Urinary bladder (tissue), 4 donors: ENCODE data around the gene DVL2. TPM values are rescaled to one million over a fixed set of nuclear protein-coding genes. Genes with fewer than 3 reads are reported as not detected.
A peak's percentile ranks its signal among the peaks of the same experiment; 100 is the strongest.

Experiments
- DNase-seq: peaks from one replicate; pipeline ENCODE4 v3.0.0-alpha.2; 2015; ENCODE audit errors: extremely low spot score
- H3K27ac ChIP-seq: one replicate; pipeline ENCODE4 v1.5.1; 2013; ENCODE audit warnings: low read depth, mild to moderate bottlenecking, moderate library complexity
- H3K36me3 ChIP-seq: one replicate; pipeline ENCODE4 v1.6.1; 2013; ENCODE audit warnings: mild to moderate bottlenecking, moderate library complexity; ENCODE audit not compliant: insufficient read depth
- H3K4me1 ChIP-seq: one replicate; pipeline ENCODE4 v1.6.1; 2013; ENCODE audit warnings: mild to moderate bottlenecking, moderate library complexity; ENCODE audit not compliant: insufficient read depth
- H3K4me3 ChIP-seq: one replicate; pipeline ENCODE4 v1.5.1; 2013; ENCODE audit warnings: low read depth, low read length
- WGBS: extraction: QIAGEN DNeasy Blood & Tissue Kit; methylation state at CpG from one replicate; pipeline ENCODE4 v1.1.7; 2013; 5-methylcytosine and 5-hydroxymethylcytosine counted together
- polyA plus RNA-seq: library from polyadenylated mRNA; stranded (reverse); fragments of 200-250 nt; gene quantifications from one replicate; pipeline ENCODE4 v1.2.3, GENCODE V29; 2013
- total RNA-seq: library from RNA; depleted of rRNA; stranded (reverse); fragments of >200 nt; gene quantifications from one replicate; pipeline ENCODE4 v1.2.3, GENCODE V29; 2014
- donor health status: healthy with polysubstance abuse.
- donor health status: healthy.

DVL2 gene
- total and polyA plus RNA-seq, 2 donors, result 41.5 to 45.5 TPM

DNA sequence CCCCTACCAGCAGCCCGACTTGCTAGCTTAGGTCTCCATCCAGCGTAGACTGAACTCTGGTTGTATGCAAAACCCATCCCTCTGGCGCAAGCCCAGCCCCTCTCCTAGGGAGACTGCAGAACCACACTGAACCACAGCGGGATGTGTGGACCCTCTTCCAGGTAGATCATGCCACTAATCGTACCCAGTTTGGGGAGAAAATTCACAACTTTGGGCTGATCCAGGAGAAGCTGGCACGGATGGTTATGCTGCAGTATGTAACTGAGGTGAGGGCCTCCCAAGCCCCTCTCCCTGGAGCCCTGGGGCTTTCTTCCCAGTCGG lies 11.4 kb downstream of the DVL2 start:
- Histone ChIP-seq H3K4me1 (peaks cover 4% of the 10 kb centered on the region), H3K27ac (no peak overlapping the region), H3K36me3 (no peaks in the 10 kb centered on the region), H3K4me3 (no peak overlapping the region)
- DNase-seq, result no peak
- 73% methylated on average over 7 of the region's 7 CpGs for WGBS

DNA sequence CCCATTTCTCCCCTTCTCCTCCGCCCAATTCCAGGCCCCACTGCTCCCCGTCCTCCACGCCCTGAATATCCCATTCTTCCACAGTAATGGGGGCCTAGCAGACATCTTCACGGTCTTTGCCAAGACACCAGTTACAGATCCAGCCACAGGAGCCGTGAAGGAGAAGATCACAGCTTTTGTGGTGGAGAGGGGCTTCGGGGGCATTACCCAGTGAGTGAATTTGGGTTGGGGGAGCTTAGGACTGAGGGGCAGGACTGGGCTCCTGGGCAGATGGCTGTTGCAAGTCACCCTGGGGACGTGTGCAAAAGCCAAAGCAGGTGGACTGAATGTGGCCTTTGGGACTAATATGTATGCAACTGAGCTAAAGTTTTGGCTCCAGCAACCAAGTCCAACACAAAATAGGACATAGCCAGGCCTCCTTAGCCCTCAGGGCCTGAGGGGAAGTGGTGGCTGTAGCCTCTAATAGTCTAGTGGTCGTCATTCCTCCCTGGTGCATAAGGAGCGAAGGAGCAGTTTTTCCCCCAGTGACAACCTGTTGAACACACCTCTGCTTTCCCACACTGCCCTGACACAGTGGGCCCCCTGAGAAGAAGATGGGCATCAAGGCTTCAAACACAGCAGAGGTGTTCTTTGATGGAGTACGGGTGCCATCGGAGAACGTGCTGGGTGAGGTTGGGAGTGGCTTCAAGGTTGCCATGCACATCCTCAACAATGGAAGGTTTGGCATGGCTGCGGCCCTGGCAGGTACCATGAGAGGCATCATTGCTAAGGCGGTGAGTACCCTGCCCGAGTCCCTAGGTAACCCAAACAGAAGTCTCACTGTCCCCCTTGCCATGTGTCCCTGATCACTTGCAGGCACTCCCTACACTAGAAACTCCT lies 12.0 kb downstream of the DVL2 start:
- DNase-seq, result no peak
- Histone ChIP-seq H3K4me1 (peaks cover 4% of the 10 kb centered on the region), H3K4me3 (no peak overlapping the region), H3K36me3 (no peaks in the 10 kb centered on the region), H3K27ac (no peak overlapping the region)
- WGBS, result 79% methylated on average over 15 of the region's 15 CpGs

DNA sequence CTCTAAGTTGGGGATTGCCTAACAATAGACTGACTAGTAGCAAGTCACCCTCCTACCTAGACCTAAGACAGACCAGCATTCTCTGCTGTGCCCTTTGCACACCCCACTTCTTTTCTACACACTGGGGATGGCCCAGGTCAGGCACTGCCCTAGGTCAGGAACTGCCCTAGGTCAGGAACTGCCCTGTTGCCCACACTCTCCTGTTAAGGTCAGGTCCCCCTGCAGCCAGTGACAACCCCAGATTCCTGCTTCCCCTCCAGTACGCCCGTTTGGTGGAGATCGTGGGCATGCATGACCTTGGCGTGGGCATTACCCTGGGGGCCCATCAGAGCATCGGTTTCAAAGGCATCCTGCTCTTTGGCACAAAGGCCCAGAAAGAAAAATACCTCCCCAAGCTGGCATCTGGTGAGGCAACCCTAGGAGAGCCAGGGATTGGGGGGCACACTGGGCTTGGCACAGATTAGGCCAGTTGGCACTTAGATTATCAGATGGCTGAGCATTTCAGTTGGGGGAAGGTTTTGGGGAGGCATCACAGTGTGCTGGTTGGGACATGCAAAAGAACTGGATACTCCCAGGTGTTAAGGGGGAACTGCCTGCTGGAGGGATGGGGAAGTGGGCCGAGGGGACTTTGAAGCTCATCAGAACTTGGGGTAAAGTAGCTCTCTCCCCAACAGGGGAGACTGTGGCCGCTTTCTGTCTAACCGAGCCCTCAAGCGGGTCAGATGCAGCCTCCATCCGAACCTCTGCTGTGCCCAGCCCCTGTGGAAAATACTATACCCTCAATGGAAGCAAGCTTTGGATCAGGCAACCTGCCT lies 12.8 kb downstream of the DVL2 start:
- no peaks in the 10 kb centered on the region for H3K36me3 ChIP-seq
- no peak overlapping the region for H3K4me3 ChIP-seq
- peaks cover 4% of the 10 kb centered on the region for H3K4me1 ChIP-seq
- WGBS, result 76% methylated on average over 10 of the region's 10 CpGs
- H3K27ac ChIP-seq, result no peak overlapping the region
- DNase-seq, result no peak

DNA sequence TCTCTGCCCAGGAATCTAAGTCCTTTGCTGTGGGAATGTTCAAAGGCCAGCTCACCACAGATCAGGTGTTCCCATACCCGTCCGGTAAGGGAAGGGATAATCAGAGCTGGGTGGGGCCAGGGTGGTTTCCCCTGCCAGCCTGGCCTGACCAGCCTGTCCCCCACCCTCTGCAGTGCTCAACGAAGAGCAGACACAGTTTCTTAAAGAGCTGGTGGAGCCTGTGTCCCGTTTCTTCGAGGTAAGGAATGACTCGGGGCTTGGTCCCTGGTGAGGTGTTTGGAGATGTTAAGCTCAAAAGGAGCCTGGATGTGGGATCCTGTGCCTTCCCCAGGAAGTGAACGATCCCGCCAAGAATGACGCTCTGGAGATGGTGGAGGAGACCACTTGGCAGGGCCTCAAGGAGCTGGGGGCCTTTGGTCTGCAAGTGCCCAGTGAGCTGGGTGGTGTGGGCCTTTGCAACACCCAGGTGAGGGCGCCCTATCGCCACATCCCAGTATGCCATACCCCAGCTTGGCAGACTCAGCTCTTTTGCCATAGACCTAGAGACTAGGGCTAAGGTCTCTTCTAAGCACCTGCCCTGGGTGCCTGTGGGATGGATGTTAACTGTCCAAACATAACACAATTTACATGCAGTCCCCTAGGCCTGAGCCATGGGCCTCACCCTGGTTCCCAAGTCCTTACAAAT lies 13.6 kb downstream of the DVL2 start:
- Histone ChIP-seq H3K27ac (peak overlapping the region; percentile 97), H3K4me3 (peak overlapping the region; percentile 81), H3K36me3 (no peaks in the 10 kb centered on the region), H3K4me1 (peaks cover 4% of the 10 kb centered on the region)
- no peak for DNase-seq
- WGBS, result 27% methylated on average over 11 of the region's 11 CpGs

DNA sequence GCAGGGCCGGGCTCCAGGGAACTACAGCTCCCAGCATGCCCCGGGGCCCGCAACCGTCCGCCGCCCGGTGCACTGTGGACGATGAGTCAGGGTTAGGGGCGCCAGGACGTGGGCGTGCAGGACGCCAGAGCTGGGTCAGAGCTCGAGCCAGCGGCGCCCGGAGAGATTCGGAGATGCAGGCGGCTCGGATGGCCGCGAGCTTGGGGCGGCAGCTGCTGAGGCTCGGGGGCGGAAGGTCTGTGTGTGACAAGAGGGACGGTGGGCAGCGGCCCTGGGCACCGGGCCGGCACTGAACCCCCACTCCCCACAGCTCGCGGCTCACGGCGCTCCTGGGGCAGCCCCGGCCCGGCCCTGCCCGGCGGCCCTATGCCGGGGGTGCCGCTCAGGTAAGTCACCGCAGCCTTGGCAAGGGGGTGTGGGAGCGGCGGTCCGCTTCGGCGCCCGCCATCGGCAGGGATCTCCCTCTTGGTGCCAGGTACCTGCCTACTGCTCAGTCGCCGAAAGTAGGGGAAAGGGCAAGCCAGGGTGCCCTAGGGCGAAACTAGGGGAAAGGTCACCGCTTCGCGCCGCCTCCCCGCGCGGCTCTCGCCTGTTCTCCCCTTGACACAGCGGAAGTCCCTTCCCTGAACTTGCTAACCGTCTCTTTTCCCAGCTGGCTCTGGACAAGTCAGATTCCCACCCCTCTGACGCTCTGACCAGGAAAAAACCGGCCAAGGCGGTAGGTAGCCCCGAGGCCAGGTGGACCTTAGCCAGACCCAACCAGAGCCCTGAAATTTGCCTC lies 14.3 kb downstream of the DVL2 start, which contains the start of the genes ACADVL and DLG4:
Gene ACADVL (plus strand): TSS at position 127 of the 781 bp plus-strand sequence. CDS start 47 bp downstream, at position 174.
Gene DLG4 (minus strand): TSS at position 25 of the 781 bp plus-strand sequence.
- DNase-seq, result no peak
- Histone ChIP-seq H3K4me3 (peak within 1 kb of the TSS; percentile 81), H3K4me1 (peaks cover 4% of the 10 kb centered on the region), H3K27ac (peak within 1 kb of the TSS; percentile 97), H3K36me3 (no peaks in the 10 kb centered on the region)
- under 1% methylated on average over 63 of the region's 63 CpGs for WGBS

DNA sequence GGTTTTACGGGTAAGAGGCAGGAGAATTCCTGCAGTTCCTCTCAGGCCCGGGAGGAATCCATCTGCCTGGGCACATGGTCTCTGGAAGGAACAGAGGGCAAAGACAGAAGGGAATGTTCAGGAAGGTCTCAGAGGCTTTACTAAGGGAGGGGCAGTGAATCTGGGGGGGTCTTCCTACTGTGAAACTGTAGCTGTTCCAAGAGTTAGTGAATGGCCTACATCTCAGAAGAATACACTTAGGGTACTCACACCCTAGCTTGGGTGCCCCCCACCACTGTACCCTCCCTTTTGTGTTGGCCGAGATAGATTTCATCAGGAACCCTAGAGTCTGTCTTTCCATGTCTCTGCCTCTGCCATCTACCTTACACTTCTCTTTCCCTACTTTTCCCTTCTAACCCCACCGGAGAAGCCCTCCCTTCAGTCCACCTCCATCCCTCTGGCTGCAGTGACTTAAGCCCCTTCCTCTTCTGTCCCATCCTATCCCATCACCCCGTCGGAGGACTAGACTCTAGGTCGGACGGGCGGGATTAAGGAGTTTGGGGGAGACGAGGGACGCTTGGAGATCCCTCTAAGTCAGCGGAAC lies 15.0 kb downstream of the DVL2 start:
- WGBS, result 17% methylated on average over 12 of the region's 12 CpGs
- H3K27ac ChIP-seq, result peak overlapping the region; percentile 57
- H3K36me3 ChIP-seq, result no peaks in the 10 kb centered on the region
- H3K4me1 ChIP-seq, result peaks cover 4% of the 10 kb centered on the region
- peak overlapping the region; percentile 81 for H3K4me3 ChIP-seq
- no peak for DNase-seq

DNA sequence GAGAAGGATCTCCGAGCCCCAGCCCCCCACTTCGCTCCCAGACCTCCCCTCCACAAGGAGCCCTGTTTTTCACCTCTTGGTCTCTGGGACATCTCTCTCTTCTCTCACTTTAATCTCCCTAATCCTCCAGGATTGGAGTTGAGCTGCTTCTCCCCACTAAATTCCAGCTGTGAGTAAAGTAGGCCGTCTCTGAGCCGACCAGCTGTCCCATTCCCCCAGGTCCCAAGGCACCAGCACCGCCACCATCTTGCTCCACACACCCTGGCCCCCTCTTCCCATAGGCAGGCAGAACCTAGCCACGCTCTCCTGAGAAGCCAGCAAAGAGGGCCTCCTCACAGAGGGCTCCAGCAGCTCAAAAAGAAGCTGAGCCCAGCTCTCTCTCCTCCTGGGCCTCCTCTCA lies 15.6 kb downstream of the DVL2 start:
- H3K36me3 ChIP-seq, result no peaks in the 10 kb centered on the region
- H3K4me1 ChIP-seq, result peaks cover 5% of the 10 kb centered on the region
- H3K27ac ChIP-seq, result no peak overlapping the region
- WGBS, result 47% methylated on average over 6 of the region's 6 CpGs
- no peak overlapping the region for H3K4me3 ChIP-seq
- no peak for DNase-seq

DNA sequence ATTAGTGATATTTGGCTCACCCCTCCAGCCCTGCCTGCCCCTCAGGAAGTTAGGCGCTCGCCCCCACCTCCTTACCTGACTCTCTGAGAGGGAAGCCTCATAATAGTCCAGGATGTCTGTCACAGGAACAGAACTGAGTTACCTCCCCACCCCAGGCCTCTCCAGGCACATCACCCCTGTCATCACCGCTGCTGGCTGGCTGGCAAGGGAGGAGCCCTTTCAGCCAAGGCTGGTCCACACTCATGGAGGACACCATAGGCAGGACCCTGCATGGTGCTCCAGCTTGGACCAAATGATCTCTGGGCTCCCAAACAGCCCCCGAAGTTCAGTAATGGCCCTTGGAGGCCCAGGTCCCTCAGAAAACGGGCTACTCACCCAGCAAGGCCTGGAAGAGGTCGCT lies 16.2 kb downstream of the DVL2 start:
- DNase-seq, result no peak
- H3K4me1 ChIP-seq, result peaks cover 5% of the 10 kb centered on the region
- peak overlapping the region; percentile 52 for H3K4me3 ChIP-seq
- H3K36me3 ChIP-seq, result no peaks in the 10 kb centered on the region
- WGBS, result 50% methylated on average over 6 of the region's 6 CpGs
- H3K27ac ChIP-seq, result no peak overlapping the region

DNA sequence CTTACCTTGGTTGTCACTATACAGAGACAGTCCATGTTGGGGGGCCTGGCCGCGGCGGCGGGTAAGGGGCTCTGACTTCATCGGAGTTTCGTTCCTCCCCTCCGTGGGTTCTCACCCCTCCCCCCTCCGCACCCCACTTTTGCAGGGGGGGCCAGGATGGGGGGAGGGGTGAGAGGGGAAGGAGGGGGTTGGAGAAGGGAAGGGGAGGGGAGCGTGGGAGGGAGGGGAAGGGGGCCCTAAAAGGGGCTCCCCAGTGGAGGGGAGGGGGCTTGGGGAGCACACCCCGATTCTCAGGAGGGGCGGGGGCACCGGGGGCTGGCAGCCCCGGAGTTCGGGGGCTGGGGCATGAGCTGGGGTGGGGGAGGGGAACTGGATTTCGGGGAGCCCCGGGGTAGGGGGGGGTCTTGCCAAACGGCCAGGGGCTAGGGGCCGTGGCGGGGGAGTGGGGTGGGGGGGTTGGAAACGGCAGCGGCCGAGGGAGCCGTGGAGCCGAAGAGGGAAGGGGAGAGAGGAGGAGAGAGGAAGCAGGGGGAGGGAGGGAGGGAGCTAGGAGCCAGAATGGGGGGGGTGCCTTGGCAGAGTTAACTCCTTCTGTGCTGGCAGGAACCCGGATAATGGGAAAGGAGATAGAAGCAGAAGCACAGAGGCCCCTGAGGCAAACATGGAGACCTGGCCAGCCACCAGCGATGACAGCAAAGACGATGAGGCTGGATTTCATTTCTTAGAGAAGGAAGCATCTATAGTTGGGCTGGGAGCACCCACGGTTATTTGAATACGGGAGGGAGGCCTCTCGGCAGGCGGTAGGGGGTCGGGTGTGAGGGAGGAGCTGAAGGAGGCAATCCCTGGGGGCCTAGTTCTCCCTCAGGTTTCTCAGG lies 17.0 kb downstream of the DVL2 start:
- Histone ChIP-seq H3K4me1 (peaks cover 5% of the 10 kb centered on the region), H3K4me3 (peak overlapping the region; percentile 52), H3K36me3 (no peaks in the 10 kb centered on the region), H3K27ac (peak overlapping the region; percentile 67)
- no peak for DNase-seq
- under 1% methylated on average over 32 of the region's 32 CpGs for WGBS

DNA sequence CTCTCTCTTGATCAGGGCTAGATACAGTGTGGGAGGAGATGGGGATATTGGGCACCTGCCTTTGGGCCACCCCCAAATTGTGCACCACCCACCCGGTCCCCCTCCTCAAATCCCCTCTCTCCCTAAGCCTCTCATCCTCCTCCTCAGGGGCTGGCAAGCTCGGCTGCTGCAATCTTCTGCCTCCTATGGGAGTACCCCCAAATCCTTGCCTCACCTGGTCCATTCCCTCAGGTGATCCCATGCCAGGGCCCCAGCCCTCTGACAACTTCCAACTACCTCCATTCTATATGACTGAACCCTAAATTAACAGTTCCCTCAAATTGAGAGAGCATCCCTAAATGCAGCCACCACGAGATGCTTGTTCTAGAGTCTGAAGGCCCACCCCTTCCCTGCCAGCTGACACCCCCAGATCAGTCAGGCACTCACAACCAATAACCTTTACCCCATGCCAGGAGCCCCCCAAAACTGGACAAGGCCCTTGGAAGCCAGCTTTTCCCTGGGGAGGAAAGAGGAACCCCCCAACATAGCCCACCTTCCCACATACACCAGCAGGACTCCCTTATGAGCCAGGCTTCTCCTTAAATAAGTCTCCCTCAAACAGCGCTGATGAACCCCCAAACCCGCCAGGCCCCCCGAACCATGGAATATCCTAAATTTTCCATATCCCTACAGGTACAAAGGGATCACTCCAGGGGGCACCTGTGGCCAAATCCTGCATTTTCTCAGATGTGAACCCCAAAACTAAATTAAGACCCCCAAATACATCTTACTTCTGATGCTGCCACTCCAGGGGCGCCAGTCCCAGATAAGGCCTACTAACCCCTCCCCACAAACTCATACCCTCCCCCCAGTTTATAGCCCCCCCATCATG lies 17.8 kb downstream of the DVL2 start:
- no peak for DNase-seq
- WGBS, result 16% methylated on average over 7 of the region's 7 CpGs
- Histone ChIP-seq H3K36me3 (no peaks in the 10 kb centered on the region), H3K4me3 (peak overlapping the region; percentile 52), H3K4me1 (peaks cover 5% of the 10 kb centered on the region), H3K27ac (no peak overlapping the region)

DNA sequence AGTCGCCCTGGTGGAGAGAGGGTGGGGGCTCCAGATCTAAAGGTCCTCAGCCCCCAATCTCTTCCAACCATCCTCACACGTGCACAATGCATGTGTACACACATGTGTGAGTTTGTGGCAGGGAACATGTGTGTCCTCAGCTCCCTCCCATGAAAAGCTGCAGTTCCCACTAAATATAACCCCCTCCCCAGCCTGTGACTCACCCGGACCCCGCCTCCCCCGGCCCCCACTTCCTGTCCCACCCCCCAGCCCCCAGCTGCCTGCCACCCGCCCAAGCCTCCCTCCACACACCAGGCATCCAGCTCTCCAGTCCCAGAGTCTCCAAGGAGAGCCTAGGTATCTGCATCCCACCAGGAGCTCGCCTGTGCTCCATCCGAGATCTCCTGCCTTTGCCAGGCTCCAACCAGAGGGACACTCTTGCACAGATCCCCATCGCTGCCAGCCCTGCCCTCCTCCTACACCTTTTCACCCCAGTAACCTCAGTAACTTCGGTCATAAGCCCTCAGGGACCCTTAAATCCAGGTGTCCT lies 18.6 kb downstream of the DVL2 start:
- Histone ChIP-seq H3K4me3 (no peak overlapping the region), H3K36me3 (no peaks in the 10 kb centered on the region), H3K4me1 (peaks cover 3% of the 10 kb centered on the region), H3K27ac (peak overlapping the region; percentile 53)
- no peak for DNase-seq
- 13% methylated on average over 10 of the region's 10 CpGs for WGBS
